H1 (cell line): ENCODE results near the gene NR2E3. TPM values are rescaled to one million over a fixed set of nuclear protein-coding genes. Genes with fewer than 3 reads are reported as not detected.

Experiments
- CTCF ChIA-PET: fragments of 300-600 bp; sonication (Branson Sonifier 250); formaldehyde crosslinking; loops from one replicate; lab custom pipeline; 2021; ENCODE audit not compliant: partially characterized antibody; lab: Charles Lee
- POLR2A ChIA-PET: fragments of 300-600 bp; sonication (Branson Sonifier 250); formaldehyde crosslinking; loops from one replicate; lab custom pipeline; 2021; ENCODE audit warnings: inconsistent platforms; ENCODE audit not compliant: partially characterized antibody; lab: Charles Lee
- DNase-seq, 2 experiments: peaks; one replicate each; pipeline versions ENCODE4 v3.0.0 to v3.0.0-alpha.2; 2010 to 2022; ENCODE audit warnings: low spot score in 2 of 2, low read depth in 1 of 2, mixed read lengths in 1 of 2
- FAIRE-seq: peaks from 2 replicates; lab custom pipeline; 2011; peaks lifted over from hg19 to GRCh38; lab: Jason Lieb, UNC
- H2AFZ ChIP-seq: 2 replicates; pipeline ENCODE4 v1.8.1; 2012; ENCODE audit warnings: low read length, inconsistent platforms
- H2AK5ac ChIP-seq: 2 replicates; pipeline ENCODE4 v1.6.1; 2013; ENCODE audit warnings: low read depth, low read length
- H2BK120ac ChIP-seq: replicated peaks from 2 replicates; pipeline ENCODE3; 2013; ENCODE audit warnings: low read depth, low read length, inconsistent platforms
- H2BK12ac ChIP-seq: 2 replicates; pipeline ENCODE4 v1.6.1; 2013; ENCODE audit warnings: low read depth, low read length
- H2BK15ac ChIP-seq: 2 replicates; pipeline ENCODE4 v1.6.1; 2013; ENCODE audit warnings: low read length
- H2BK20ac ChIP-seq: 2 replicates; pipeline ENCODE4 v1.6.1; 2013; ENCODE audit warnings: low read length
- H2BK5ac ChIP-seq: 2 replicates; pipeline ENCODE4 v1.6.1; 2013; ENCODE audit warnings: low read depth, low read length
- H3K14ac ChIP-seq: 2 replicates; pipeline ENCODE4 v1.6.1; 2013; ENCODE audit warnings: inconsistent platforms; ENCODE audit not compliant: insufficient read length
- H3K18ac ChIP-seq: 2 replicates; pipeline ENCODE4 v1.6.1; 2013; ENCODE audit warnings: low read length; ENCODE audit errors: extremely low read depth
- H3K23ac ChIP-seq: 2 replicates; pipeline ENCODE4 v1.6.1; 2013; ENCODE audit warnings: inconsistent platforms; ENCODE audit not compliant: insufficient read length
- H3K23me2 ChIP-seq: 2 replicates; pipeline ENCODE4 v1.6.1; 2013; ENCODE audit warnings: low read depth, low read length
- H3K27ac ChIP-seq: 2 replicates; pipeline ENCODE4 v1.6.1; 2011; ENCODE audit warnings: low read depth, low read length, inconsistent platforms
- H3K27me3 ChIP-seq, 4 experiments: replicated peaks in 1 of 4; 1 replicate in 1 of 4; 2 replicates in 3 of 4; pipeline versions ENCODE4 v1.6.1 to v1.8.1; 2011 to 2013; ENCODE audit warnings: low read length in 3 of 4, mild to moderate bottlenecking in 3 of 4, inconsistent platforms in 2 of 4, mixed read lengths in 2 of 4, moderate library complexity in 1 of 4; ENCODE audit not compliant: control insufficient read depth in 3 of 4, insufficient read depth in 3 of 4; ENCODE audit errors: extremely low read depth in 1 of 4
- H3K36me3 ChIP-seq, 4 experiments: 2 replicates each; pipeline versions ENCODE4 v1.6.1 to v1.8.1; 2011 to 2013; ENCODE audit warnings: mild to moderate bottlenecking in 4 of 4, low read length in 3 of 4, moderate library complexity in 2 of 4, control low read depth in 1 of 4, inconsistent platforms in 1 of 4; ENCODE audit not compliant: insufficient read depth in 4 of 4, control insufficient read depth in 2 of 4
- H3K4ac ChIP-seq: replicated peaks from 2 replicates; pipeline ENCODE3; 2013; ENCODE audit warnings: low read length, low read depth, mixed read lengths, inconsistent platforms; ENCODE audit not compliant: insufficient read length
- H3K4me1 ChIP-seq, 4 experiments: replicated peaks in 1 of 4; 1 replicate in 1 of 4; 2 replicates in 3 of 4; pipeline versions ENCODE4 v1.6.1 to v1.8.1; 2011 to 2013; ENCODE audit warnings: low read length in 3 of 4, inconsistent platforms in 2 of 4, mixed read lengths in 1 of 4; ENCODE audit not compliant: insufficient read depth in 4 of 4, control insufficient read depth in 3 of 4
- H3K4me2 ChIP-seq, 2 experiments: 2 replicates each; pipeline versions ENCODE4 v1.6.1 to v1.8.1; 2011 to 2013; ENCODE audit warnings: low read depth in 2 of 2, low read length in 2 of 2, control low read depth in 1 of 2, inconsistent platforms in 1 of 2, mild to moderate bottlenecking in 1 of 2; ENCODE audit not compliant: insufficient read depth in 1 of 2
- H3K4me3 ChIP-seq, 4 experiments: fragments of 200-600, 300-600 bp in 1 of 4; sonication (generic), shearing (Covaris generic), sonication (Bioruptor Twin) in 1 of 4; 2 replicates each; pipeline versions ENCODE4 v1.5.1 to v1.8.1; 2011 to 2016; ENCODE audit warnings: low read length in 4 of 4, low read depth in 3 of 4, control low read depth in 2 of 4, inconsistent platforms in 2 of 4, mild to moderate bottlenecking in 2 of 4, mixed read lengths in 1 of 4, moderate library complexity in 1 of 4; ENCODE audit not compliant: insufficient read depth in 2 of 4; ENCODE audit errors: extremely low read depth in 1 of 4
- H3K56ac ChIP-seq: replicated peaks from 2 replicates; pipeline ENCODE3; 2013; ENCODE audit warnings: low read depth, mild to moderate bottlenecking, mixed read lengths, low read length, inconsistent platforms; ENCODE audit not compliant: insufficient read length
- H3K79me1 ChIP-seq: 2 replicates; pipeline ENCODE4 v1.6.1; 2013; ENCODE audit warnings: low read depth, low read length, control low read depth
- H3K79me2 ChIP-seq, 2 experiments: 2 replicates each; pipeline versions ENCODE4 v1.6.1 to v1.8.1; 2012 to 2013; ENCODE audit warnings: low read length in 2 of 2, mild to moderate bottlenecking in 2 of 2, inconsistent platforms in 1 of 2; ENCODE audit not compliant: insufficient read depth in 2 of 2, control insufficient read depth in 1 of 2
- H3K9ac ChIP-seq, 4 experiments: replicated peaks in 1 of 4; 1 replicate in 1 of 4; 2 replicates in 3 of 4; pipeline versions ENCODE4 v1.6.1 to v1.8.1; 2011 to 2013; ENCODE audit warnings: low read depth in 3 of 4, low read length in 3 of 4, control low read depth in 2 of 4, mild to moderate bottlenecking in 2 of 4, moderate library complexity in 2 of 4, inconsistent platforms in 1 of 4; ENCODE audit errors: extremely low read depth in 1 of 4
- H3K9me3 ChIP-seq, 2 experiments: 2 replicates each; pipeline versions ENCODE4 v1.6.1 to v1.8.1; 2012 to 2013; ENCODE audit warnings: mild to moderate bottlenecking in 2 of 2, moderate library complexity in 2 of 2, control low read depth in 1 of 2, inconsistent platforms in 1 of 2, low read depth in 1 of 2, low read length in 1 of 2, mixed read lengths in 1 of 2; ENCODE audit not compliant: insufficient read depth in 2 of 2
- H4K20me1 ChIP-seq, 2 experiments: replicated peaks in 1 of 2; 2 replicates each; pipeline versions ENCODE3 to v1.8.1; 2011 to 2013; ENCODE audit warnings: inconsistent platforms in 2 of 2, low read length in 2 of 2, mild to moderate bottlenecking in 1 of 2; ENCODE audit not compliant: insufficient read depth in 2 of 2, control insufficient read depth in 1 of 2
- H4K5ac ChIP-seq: 2 replicates; pipeline ENCODE4 v1.6.1; 2013; ENCODE audit warnings: low read length, low read depth, mixed read lengths, inconsistent platforms; ENCODE audit not compliant: insufficient read length
- H4K8ac ChIP-seq: 2 replicates; pipeline ENCODE4 v1.8.0; 2013; ENCODE audit warnings: mild to moderate bottlenecking, moderate library complexity, low read length, inconsistent platforms; ENCODE audit not compliant: insufficient read depth; ENCODE audit errors: extremely low read depth
- H4K91ac ChIP-seq: replicated peaks from 2 replicates; pipeline ENCODE3; 2013; ENCODE audit warnings: low read length, mixed read lengths, inconsistent platforms; ENCODE audit not compliant: insufficient read length
- ATF2 ChIP-seq: IDR thresholded peaks from 2 replicates; pipeline ENCODE4 v1.6.1; 2012; ENCODE audit warnings: low read length, inconsistent platforms
- CBX5 ChIP-seq: fragments of 300-800, 300-1000 bp; sonication (generic); IDR thresholded peaks from 2 replicates; pipeline ENCODE4 v1.7.1; 2016; ENCODE audit warnings: antibody characterized with exemption, low read length, low read depth
- TAF1 ChIP-seq: IDR thresholded peaks from 2 replicates; pipeline ENCODE4 v1.6.1; 2011; ENCODE audit warnings: mild to moderate bottlenecking, low read depth, low read length
- WGBS, 2 experiments: shearing (Covaris generic) in 1 of 2; methylation state at CpG; one replicate each; pipeline versions ENCODE4 v1.1.6 to v1.1.7; 2013 to 2015; ENCODE audit warnings: low lambda C conversion rate in 2 of 2, mixed read lengths in 2 of 2, inconsistent platforms in 1 of 2, low coverage in 1 of 2, missing lambda C conversion rate in 1 of 2; ENCODE audit not compliant: insufficient replicate concordance in 2 of 2, insufficient coverage in 1 of 2, insufficient read length in 1 of 2; ENCODE audit errors: extremely low coverage in 1 of 2, missing lambda C conversion rate in 1 of 2; 5-methylcytosine and 5-hydroxymethylcytosine counted together
- long read RNA-seq, 2 experiments: library from RNA in 1 of 2; library from capped mRNA in 1 of 2; stranded (forward); transcript quantifications; one replicate each; pipeline ENCODE4 v2.0.0, GENCODE V29; 2021; ENCODE audit warnings: inconsistent platforms in 1 of 2
- polyA minus RNA-seq, 3 experiments: library from RNA; depleted of rRNA, polyadenylated mRNA; stranded (reverse); fragments of >200 nt; gene quantifications; 1 replicate in 2 of 3; 2 replicates in 1 of 3; pipeline ENCODE4 v1.2.3, GENCODE V29; 2011
- polyA plus RNA-seq, 7 experiments: library from polyadenylated mRNA; depleted of rRNA in 3 of 7; stranded (reverse) in 5 of 7; unstranded in 2 of 7; fragments of >200 nt in 5 of 7; fragments of 200-250 nt in 2 of 7; gene quantifications; 1 replicate in 5 of 7; 2 replicates in 1 of 7; 4 replicates in 1 of 7; pipeline versions ENCODE4 v1.2.1 to v1.2.3, GENCODE V29; 2011 to 2013; ENCODE audit warnings: missing spikeins in 2 of 7, mixed read lengths in 2 of 7
- total RNA-seq: library from RNA; stranded (reverse); fragmentation: NEBNext Ultra II Directional; extraction: Animal tissue kit (Norgen Biotek cat#: 25700); gene quantifications from 2 replicates; pipeline ENCODE4 v1.2.1, GENCODE V29; 2021
- TF ChIP-seq, protein P1 (sequence below): IDR thresholded peaks from 2 replicates; pipeline ENCODE4 v1.6.1; 2012; ENCODE audit warnings: inconsistent platforms
- TF ChIP-seq, protein P2 (sequence below): IDR thresholded peaks from 2 replicates; pipeline ENCODE4 v1.6.1; 2012; ENCODE audit warnings: inconsistent platforms

Gene NR2E3
- total RNA-seq (0.40 and 0.56 TPM in 2 replicates), polyA plus RNA-seq (2011; rRNA removed) (0.67 and 0.80 TPM in 2 replicates), polyA minus RNA-seq (2011; rRNA and poly(A)+ RNA removed) (0.66 and 0.73 TPM in 2 replicates)
- polyA plus RNA-seq (2011; cell fraction: cytosol; rRNA removed) = 0.69 TPM
- polyA plus RNA-seq (2011; cell fraction: nucleus; rRNA removed) = 4.3 TPM
- 0.76 to 1.2 TPM (median 0.99 TPM) in 4 replicates for polyA plus RNA-seq (2012, experiment 1 of 2)
- polyA plus RNA-seq (2012, experiment 2 of 2) = 0.10 TPM
- polyA plus RNA-seq (2013, experiment 1 of 2) = 0.53 TPM
- polyA plus RNA-seq (2013, experiment 2 of 2) = 0.42 TPM
- polyA minus RNA-seq (2011; cell fraction: cytosol; rRNA and poly(A)+ RNA removed) = 0.51 TPM
- polyA minus RNA-seq (2011; cell fraction: nucleus; rRNA and poly(A)+ RNA removed) = 2.3 TPM
- long read RNA-seq, experiment 1 = 0 reads
- long read RNA-seq, experiment 2, partial matches to known transcripts = 1 of 1 reads
- long read RNA-seq, experiment 2, other reads (novel, unspliced or antisense) = 0 of 1 reads

- Histone ChIP-seq H3K27me3 (no peaks in the 10 kb centered on the region), H2AFZ (no peak within 1 kb of the TSS), H4K5ac (no peak within 1 kb of the TSS), H4K20me1 (no peaks in the 10 kb centered on the region), H3K9ac (no peak within 1 kb of the TSS), H3K4me1 (peaks cover 8 to 29% (median 22%) of the 10 kb centered on the region in 4 experiments), H2AK5ac (no peak within 1 kb of the TSS), H2BK120ac (no peak within 1 kb of the TSS), H3K4me3 (no peak within 1 kb of the TSS), H2BK15ac (0 out of 2 replicates have a peak within 1 kb of the TSS, but pooled peaks have one; percentile 98), H2BK5ac (no peak within 1 kb of the TSS), H3K4ac (no peak within 1 kb of the TSS), H2BK20ac (0 out of 2 replicates have a peak within 1 kb of the TSS, but pooled peaks have one; percentile 61), H3K79me1 (no peaks in the 10 kb centered on the region), H3K4me2 (no peak within 1 kb of the TSS), H2BK12ac (peak within 1 kb of the TSS; percentile 68; the same call in 1 of the 2 replicates), H4K91ac (peak within 1 kb of the TSS; percentile 56), H3K27ac (no peak within 1 kb of the TSS), H4K8ac (no peak within 1 kb of the TSS; the same call in 1 of the 2 replicates), H3K14ac (no peak within 1 kb of the TSS), H3K56ac (no peak within 1 kb of the TSS), H3K79me2 (no peaks in the 10 kb centered on the region), H3K9me3 (no peaks in the 10 kb centered on the region), H3K23me2 (peaks cover 4% of the 10 kb centered on the region; the same call in 1 of the 2 replicates), H3K36me3 (no peaks in the 10 kb centered on the region), H3K18ac (peak within 1 kb of the TSS; percentile 19; the same call in 1 of the 2 replicates), H3K23ac (no peak within 1 kb of the TSS)
- ChIA-PET POLR2A (no interaction called here), CTCF (interaction anchor here (0.6 to 2.2 kb wide), 5 partner anchors 9 to 346 kb away, joined by 3 to 6 read pairs (median 4); no protein-coding TSS in a partner anchor)
- no peak for DNase-seq
- WGBS, 2 experiments = 88% methylated on average over 15 of the region's 16 CpGs; no CpG with 5 or more reads in 1 of the 2 experiments
- no peak for FAIRE-seq
- TF ChIP-seq TAF1 (no peak), ATF2 (no peak), CBX5 (no peak)
- TF ChIP-seq, protein P1, sequence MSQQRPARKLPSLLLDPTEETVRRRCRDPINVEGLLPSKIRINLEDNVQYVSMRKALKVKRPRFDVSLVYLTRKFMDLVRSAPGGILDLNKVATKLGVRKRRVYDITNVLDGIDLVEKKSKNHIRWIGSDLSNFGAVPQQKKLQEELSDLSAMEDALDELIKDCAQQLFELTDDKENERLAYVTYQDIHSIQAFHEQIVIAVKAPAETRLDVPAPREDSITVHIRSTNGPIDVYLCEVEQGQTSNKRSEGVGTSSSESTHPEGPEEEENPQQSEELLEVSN = no peak
- TF ChIP-seq, protein P2, sequence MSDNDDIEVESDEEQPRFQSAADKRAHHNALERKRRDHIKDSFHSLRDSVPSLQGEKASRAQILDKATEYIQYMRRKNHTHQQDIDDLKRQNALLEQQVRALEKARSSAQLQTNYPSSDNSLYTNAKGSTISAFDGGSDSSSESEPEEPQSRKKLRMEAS = no peak
These were observed at the start of gene NR2E3 for GRCh38 chr15:71810256-71811035. TSS of gene NR2E3 (plus strand) at chr15:71810554. CDS start at chr15:71810744, 190 bp downstream.
